Endothelial cell of coronary artery (primary cell): ENCODE results near the gene RNF17. TPM values are rescaled to one million over a fixed set of nuclear protein-coding genes. Genes with fewer than 3 reads are reported as not detected.

Experiments used
- total RNA-seq: library from RNA; depleted of rRNA; stranded (reverse); fragments of >200 nt; gene quantifications from 2 replicates; pipeline ENCODE4 v1.2.3, GENCODE V29; 2014

The RNF17 gene
- 0.28 TPM in 1 of 2 replicates, not detected in the other for total RNA-seq

GRCh38 chr13:24763596-24764275, at the start of gene RNF17:
Gene RNF17 (plus strand): TSS chr13:24764169. CDS start chr13:24764204, 35 bp downstream.

Other genes with a start within 250 kb of the RNF17 start
- not detected in 2 replicates for gene ATP12A, start 83.8 kb upstream of the RNF17 start, total RNA-seq